Stimulated activated CD4-positive, alpha-beta T cell treated with anti-CD3 and anti-CD28 coated beads, Interleukin-1b, Interleukin-23, amount 100 ng/mL, for 24 hours (primary cell): ENCODE measurements around the gene MSMB.
"Not testable (repeated sequence)": the region's sequence is repeated elsewhere in the genome, so short reads cannot be mapped to it uniquely, and the experiment has no call there.

Source experiments
- DNase-seq, 4 experiments: peaks; one replicate each; pipeline ENCODE4 v3.0.0-alpha.2; 2020; ENCODE audit warnings: low read depth in 4 of 4, low spot score in 1 of 4

The MSMB gene

DNA sequence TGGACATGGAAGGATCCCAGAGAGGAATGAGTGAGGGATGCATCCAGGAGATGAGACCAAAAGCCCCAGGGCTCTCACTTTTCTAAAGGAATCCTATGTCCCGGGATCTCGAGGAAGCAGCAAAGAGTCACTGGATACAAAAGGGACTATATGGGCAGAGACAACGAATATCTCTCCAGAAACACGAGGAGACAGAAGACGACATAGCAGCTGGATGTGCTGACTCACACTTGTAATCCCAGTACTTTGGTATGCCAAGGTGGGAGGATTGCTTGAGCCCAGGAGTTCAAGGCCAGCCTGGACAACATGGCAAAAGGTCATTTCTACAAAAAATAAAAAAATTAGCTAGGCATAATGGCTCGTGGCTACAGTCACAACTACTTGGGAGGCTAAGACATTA is 24.7 kb upstream of the MSMB start:
- no peak for DNase-seq

DNA sequence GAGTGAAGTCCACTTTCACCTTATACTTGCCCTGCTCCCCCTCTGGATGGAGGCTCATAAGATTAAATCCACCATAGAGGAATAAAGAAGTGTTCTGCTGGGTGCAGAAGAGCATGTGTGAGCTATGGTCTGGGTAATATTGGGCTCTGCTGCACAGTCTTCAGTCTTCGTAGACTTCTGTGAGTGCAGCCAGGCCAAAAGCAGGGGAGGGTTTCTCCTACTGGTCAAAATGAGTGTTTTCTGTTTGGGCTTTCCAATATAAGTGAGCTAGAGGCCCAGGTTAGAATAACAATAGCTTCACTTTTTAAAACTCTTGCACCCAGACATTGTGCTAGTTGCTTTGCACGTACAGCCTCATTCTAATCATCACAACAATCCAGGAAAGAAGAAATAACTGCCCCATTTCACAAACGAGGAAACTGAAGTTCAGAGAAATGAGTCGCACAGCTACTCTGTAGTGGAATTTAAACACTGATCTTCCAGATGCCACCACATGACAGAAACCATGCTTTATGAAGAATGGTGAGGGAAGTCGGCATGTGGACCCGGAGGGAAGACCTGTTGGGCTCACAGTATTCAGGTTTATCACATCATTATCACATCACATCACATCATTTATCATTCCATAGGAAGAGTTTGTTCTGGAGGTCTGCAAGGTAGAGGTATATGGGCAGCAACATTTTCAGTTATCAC is 23.8 kb upstream of the MSMB start:
- DNase-seq, result no peak

DNA sequence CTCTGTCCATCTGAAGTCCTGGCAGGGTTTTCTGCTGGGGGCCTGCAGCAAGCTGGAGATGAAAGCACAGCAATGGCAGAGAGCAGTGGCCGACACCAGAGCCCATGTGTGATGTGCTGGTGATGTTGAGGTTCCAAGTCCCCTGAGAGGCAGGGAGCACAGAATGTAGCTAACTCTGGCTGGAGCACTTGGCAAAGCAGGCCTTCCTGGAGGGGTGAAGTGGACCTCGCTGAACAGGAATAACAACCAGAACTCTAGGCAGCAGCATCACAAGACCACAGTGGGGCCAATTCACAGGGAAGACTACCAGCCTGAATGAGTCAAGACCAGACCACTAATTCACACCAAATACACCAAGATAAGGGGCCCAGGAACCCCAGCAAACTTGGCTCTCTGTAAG is 22.8 kb upstream of the MSMB start:
- DNase-seq, result no peak

DNA sequence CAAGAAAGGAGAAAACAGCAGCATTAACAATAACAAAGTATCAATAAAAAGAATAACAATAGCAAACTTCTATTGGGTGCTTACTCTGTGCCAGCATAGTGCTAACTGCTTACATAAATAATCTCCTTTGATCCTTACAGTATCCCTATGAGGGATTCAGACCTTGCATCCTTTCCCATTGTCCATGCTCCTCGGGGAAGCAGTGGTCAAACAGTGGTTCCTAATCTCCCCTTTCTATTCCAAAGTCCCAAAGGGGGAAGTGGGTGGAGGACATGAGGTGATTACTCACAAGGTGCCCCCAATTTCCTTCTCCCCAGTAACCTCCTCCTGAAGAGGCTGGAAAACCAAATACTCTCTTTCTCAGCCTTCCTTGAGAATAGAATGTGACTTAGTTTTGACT is 22.0 kb upstream of the MSMB start:
- no peak for DNase-seq

DNA sequence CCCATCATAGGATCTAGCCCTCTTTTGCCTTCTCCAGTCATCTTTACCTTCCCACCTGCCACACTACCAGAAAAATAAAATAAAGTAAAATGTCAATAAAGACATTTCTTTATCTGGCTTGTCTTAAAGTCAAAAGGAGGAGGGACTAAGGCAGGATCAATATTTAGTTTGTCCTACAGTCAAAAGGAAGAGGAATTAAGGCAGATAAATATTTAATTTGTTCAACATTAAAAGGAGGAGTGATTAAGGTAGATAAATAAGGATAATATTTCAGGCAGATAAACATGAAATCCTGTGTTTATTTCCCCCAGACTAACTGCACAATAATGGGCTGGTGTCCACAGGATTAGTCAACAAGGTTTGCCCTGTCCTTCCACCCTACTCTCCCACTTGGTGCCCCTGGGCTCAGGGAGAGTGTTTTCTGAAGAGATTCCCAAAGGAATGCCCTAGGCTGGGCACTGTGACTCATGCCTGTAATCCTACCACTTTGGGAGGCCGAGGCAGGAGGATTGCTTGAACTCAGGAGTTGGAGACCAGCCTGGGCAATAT is 18.3 kb upstream of the MSMB start:
- no peak for DNase-seq

DNA sequence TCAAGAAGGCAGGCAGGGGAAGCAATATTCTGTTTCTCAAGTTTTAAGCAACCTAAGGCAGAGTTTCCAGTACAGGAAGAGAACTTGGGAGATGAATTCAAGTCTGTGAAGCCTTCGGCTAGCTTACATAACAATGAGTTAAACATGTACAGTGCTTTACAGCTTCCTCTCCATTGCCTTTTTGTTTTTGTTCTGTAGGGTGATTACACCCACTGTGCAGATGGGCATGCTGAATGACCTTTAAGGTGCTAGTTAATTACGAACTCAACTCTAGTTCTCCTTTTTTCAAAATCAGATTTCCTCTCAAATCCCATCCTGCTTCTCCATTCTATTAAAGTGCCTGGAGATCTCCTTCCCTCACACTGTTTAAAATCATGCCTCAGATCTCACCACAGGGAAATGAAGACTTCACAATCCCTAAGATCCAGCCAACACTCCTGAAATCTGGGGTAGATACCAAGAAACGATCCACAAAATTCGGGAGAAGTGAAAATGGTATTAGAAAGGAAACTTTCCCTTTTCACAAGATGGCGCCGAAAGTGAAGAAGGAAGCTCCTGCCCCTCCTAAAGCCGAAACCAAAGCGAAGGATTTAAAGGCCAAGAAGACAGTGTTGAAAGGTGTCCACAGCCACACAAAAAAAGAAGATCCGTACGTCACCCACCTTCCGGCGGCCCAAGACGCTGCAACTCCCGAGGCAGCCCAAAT is 16.8 kb upstream of the MSMB start:
- DNase-seq, result no peak

DNA sequence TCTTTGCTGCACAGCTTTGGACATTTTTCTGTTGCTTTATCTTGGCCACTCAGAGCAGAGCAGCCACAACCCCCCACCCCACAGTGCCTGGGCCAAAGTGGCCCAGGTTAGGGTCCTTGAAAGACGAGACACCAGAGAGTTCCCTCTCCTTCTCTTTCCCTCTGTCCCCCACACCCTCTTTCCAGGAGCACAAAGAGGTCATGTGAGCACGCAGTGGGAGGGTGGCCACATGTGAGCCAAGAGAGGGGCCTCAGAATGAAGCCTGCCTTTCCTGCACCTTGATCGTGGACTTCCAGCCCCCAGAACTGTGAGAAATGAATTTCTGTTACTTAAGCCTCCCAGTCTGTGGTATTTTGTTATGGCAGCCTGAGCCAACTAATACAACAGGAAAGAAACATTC is 14.6 kb upstream of the MSMB start:
- DNase-seq, result no peak

DNA sequence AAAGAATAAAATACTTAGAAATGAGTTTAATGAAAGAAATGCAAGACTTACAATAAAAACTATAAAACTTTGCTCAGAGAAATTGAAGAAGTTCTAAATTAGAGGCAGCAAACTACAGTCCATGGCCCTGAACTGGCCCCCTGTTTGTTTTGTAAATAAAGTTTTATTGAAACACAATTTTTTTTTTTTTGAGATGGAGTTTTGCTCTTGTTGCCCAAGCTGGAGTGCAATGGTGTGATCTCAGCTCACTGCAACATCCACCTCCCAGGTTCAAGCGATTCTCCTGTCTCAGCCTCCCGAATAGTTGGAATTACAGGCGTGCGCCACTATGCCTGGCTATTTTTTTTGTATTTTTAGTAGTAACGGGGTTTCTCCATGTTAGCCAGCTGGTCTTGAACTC is 11.9 kb upstream of the MSMB start:
- not testable (repeated sequence) for DNase-seq

DNA sequence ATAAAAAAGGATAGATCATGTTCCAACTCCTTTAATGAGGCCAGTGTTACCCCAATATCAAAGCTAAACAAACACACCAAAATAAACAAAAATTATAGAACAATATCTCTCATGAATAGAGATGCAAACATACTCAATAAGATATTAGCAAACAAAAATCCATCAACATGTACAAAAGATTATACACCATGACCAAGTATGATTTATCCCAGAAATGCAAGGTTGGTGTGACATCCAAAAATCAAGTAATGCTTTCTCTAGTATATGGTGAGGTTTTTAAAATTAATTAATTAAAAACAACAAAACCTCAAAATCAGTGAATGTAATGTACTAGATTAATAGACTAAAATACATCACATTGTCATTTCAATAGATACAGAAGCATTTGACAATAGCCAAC is 11.0 kb upstream of the MSMB start:
- no peak for DNase-seq

DNA sequence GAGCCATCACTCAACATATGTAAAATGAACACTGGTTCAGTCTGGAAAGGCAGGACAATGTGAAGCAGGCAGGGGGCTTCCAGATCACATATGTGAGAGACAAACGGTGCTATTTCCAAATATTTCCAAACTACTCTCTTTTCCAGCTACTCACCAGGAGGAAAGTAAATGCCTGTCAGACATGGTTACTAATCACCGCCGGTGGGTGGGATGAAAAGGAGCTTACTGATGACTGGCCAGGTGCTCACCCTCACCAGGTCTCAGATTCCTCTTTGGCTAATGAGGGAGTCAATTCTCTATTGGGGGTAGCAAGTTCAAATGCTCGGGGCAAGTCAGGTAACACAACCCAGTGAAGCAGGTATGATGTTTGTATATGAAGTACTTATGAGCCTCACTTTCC is 9.7 kb upstream of the MSMB start:
- DNase-seq, result no peak

DNA sequence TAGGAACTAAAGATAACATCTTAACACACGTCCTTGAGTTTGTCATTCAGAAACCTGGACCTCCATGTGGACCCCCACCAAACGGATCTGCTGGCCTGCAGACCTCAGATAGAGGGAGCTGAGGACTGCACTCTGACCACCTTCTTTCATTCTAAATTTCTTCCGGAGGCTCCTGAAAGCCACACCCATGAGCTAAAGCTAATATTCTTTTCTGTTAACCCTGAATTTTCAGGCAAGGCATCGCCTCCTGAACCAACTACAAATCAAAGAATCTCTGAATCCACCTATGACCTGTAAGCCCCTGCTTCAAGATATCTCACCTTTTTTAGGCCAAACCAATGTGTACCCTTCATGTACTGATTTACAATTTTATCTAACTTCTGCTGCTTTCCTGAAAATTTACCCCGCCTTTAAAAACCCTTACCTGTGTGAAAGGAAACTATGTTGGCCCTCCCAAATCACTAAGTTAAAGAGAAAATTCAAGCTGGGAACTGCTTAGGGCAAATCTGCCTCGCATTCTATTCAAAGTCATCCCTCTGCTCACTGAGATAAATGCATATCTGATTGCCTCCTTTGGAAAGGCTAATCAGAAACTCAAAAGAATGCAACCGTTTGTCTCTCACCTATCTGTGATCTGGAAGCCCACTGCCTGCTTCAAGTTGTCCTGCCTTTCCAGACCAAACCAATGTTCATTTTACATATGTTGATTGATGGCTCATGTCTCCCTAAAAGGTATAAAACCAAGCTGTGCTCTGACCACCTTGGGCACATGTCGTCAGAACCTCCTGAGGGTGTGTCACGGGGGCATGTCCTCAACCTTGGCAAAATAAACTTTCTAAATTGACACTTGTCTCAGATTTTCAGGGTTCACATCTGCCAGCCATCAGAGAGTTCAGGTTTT is 7.7 kb upstream of the MSMB start:
- no peak for DNase-seq

DNA sequence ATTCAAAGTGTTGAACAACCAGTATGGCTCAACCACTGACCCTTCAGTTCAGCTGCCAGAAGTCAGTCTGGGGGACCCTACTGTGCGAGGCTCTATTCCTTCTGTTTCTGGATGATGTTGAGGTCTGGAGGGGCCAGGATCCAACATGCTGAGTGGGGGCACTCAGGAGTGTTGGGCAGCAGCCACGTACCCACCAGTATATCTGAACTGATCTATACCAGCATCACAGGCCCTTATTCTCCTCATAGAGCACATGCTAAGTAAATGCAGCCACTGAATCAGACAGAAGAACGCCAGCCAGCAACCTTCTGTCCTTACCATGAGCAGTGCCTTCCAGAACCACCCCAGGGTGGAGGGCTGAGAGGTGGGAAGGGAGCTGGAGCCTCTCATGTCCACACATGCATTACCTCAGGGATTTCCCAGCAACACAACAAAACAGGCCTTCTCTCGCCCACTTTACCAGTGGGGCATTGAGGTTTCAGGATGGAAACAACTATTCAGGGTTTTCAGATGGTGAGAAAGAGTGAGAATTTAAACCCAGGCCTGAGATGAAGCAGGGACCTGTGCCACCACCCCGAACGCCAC is 6.8 kb upstream of the MSMB start:
- no peak for DNase-seq

DNA sequence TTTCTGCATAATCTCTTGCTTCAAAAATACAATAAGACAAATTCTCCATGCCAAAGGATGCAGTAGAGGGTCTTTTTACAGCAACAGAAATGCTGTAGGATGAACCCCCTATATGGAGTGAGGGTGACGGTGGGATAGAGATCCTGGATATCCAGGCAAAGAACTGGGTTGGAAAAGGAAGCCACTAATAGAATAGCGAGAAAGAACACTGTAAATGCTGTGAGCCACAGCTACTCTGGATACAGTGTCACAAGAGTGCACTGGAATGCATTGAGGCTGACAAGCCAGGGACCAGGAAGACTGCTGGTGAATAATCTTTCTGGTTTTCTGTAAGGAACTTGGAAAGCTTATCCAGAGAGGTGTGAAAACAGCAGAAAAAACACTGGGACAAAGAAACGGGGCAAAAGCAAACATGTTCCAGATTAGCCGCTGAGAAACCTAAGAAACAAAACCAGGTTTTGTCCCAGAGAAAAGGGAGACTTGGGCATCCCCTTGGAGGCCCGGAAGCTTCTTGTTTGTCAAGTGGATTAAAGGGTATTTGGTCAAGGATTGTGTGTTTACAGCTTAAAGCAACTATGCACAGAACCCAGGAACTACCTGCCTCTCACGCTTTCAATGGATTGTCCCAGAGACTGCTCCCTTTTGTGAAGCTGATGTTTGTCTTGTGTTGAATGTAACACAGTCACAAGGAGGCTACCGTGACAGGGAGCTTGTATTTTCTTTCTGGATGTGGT is 6.2 kb upstream of the MSMB start:
- no peak for DNase-seq

DNA sequence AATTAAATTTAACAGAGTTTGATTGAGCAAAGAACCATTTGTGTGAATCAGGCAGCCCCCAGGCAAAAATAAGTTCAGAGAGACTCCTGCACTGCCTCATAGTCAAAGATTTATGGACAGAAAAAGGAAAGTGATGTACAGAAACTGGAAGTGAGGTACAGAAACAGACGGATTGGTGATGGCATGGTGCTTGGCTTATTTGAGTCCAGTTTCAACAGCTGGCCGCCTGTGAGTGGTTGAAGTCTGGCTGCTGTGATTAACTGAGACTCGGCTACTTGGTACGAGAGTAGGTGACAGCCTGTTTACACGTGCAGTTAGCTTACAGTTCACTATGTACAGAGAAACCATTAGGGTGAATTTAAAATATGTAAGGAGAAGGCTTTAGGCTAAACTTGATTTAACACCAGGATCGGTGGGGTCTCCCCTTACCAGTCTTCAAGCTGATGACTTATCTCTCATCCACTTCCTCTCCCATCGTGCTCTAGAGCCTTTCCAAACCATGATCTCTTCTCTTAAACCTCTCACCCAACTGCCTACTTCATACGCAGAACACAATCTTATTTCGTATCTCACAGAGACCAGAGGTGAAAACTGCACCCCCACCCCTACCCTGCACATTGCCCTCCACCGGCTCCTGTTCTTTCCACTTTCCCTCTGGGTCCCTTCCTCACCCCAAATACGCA is 5.0 kb upstream of the MSMB start:
- DNase-seq, result no peak

DNA sequence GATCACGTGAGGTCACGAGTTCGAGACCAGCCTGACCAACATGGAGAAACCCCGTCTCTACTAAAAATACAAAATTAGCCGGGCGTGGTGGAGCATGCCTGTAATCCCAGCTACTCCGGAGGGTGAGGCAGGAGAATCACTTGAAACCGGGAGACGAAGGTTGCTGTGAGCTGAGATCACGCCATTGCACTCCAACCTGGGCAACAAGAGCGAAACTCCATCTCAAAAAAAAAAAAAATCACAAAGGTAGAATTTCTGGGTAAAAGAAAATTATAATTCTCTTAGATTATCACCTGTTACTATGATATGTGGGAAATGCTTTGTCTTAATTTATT is 3.4 kb upstream of the MSMB start:
- not testable (repeated sequence) for DNase-seq

DNA sequence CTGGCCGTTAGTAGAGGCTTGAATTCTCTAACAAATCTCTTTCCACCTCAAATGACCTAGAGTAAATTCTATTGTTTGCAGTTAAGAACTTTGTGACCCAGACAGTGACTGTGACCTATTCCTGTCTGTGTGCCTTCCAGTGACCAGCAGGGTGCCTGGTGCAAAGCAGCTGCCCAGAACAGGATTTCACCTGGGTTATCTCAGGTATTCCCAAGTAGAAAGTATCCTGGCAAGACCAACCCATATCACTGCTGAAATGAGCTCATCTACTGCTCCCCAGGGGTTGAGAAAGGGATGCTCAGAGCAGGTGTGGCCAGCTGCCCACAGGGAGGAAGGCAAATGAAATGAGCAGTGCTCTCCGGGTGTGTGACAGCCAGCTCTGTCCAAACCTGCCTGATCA is 2.1 kb upstream of the MSMB start:
- DNase-seq, result no peak

DNA sequence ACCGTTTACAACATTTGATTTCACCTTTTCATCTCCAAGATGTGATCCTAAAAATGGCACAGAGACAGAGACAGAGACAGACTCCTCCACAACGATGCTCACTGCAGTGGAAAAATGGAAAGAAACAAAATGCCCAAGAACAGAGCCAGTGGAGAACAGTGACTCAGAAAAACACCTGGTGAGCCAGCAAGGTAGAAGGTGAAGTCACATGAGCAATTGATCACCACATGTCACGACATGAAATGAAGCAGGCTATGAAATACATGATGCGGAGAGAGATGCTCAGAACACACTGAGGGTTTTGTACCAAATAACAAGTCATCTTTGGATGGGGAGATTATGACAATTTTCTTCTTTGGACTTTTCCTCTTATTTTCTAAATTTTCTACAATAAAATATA is 3.5 kb downstream of the MSMB start:
- DNase-seq, result no peak

DNA sequence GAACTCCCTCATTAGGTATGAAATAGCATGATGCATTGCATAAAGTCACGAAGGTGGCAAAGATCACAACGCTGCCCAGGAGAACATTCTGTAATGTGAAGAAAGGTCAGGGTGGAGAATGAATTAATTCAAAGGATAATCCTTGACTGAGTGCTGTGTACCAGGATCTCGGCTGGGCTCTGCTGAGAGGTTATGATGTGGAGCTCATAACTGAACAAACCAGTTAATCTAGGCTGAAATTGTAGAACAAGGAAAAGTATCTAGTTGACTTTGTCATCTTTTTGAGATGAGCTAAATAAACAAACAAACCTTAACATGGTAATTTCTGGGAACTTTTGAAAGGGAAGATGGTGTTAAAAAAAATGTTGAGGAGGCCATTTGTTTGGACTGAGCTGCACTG is 6.1 kb downstream of the MSMB start:
- DNase-seq, result no peak

DNA sequence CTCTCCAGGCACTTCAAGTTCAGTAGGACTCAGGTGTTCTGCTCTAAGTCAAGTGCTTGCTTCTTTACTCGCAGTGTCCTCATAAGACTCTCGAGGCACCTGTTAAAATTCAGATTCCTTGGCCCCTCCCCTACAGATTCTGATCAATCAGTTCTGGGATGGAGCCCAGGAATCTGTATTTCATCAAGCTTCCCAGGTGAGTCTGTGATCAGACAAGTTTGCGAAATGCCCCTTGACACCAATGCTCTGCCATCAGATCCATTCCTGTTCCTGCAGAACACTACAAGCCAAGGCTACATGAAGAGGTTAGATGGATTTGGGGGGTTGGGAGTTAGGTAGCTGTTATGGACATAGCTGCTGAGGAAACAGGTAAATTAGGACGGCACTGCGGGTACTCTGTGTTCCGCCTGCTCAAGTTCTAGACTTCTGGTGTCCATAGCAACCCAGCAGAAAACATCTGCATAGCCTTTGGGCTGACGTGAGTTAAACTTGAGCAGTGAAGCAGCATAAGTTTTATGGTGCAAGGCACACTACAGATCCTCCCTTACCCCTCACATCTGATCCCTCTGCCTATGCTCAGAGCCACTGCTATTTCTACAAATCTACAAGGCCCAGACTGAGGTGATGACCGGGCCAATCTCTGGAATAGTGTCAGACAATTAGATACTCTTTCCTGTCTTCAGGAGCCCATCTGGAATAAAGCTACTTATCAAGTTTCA is 8.8 kb downstream of the MSMB start:
- DNase-seq, result no peak
